Neural cell (in vitro differentiated cells): ENCODE results near the gene SMTNL2. TPM values are rescaled to one million over a fixed set of nuclear protein-coding genes. Genes with fewer than 3 reads are reported as not detected.
"Not testable (repeated sequence)": the region's sequence is repeated elsewhere in the genome, so short reads cannot be mapped to it uniquely, and the experiment has no call there.

Source experiments
- H2AFZ ChIP-seq: fragments of 200-600, 300-800 bp; sonication (generic), shearing (Covaris generic); 2 replicates; pipeline ENCODE4 v1.6.0; 2014; ENCODE audit warnings: low read depth, mild to moderate bottlenecking, antibody characterized with exemption, low read length, moderate library complexity
- H3F3A ChIP-seq: fragments of 200-600 bp; shearing (Covaris generic); 2 replicates; pipeline ENCODE4 v1.6.1; 2016; ENCODE audit warnings: mild to moderate bottlenecking, moderate library complexity, mixed read lengths, antibody characterized with exemption, low read length; ENCODE audit not compliant: insufficient read depth, poor library complexity, severe bottlenecking
- H3K27ac ChIP-seq: fragments of 200-600, 300-800 bp; sonication (generic), shearing (Covaris generic); 2 replicates; pipeline ENCODE4 v1.5.1; 2014; ENCODE audit warnings: mild to moderate bottlenecking, low read length, moderate library complexity
- H3K27me3 ChIP-seq: fragments of 300-800, 200-600 bp; sonication (generic), shearing (Covaris generic); 2 replicates; pipeline ENCODE4 v1.6.0; 2014; ENCODE audit warnings: mild to moderate bottlenecking, low read depth, low read length, moderate library complexity; ENCODE audit not compliant: insufficient read depth
- H3K36me3 ChIP-seq: fragments of 300-800, 200-600 bp; sonication (generic), shearing (Covaris generic); 2 replicates; pipeline ENCODE4 v1.5.1; 2014; ENCODE audit warnings: mild to moderate bottlenecking, antibody characterized with exemption, low read length, moderate library complexity; ENCODE audit not compliant: insufficient read depth
- H3K4me2 ChIP-seq: fragments of 300-800, 200-600 bp; sonication (generic), shearing (Covaris generic); 2 replicates; pipeline ENCODE4 v1.6.0; 2014; ENCODE audit warnings: mild to moderate bottlenecking, low read length
- H3K4me3 ChIP-seq: fragments of 300-800, 200-600 bp; sonication (generic), shearing (Covaris generic); 2 replicates; pipeline ENCODE4 v1.5.1; 2014; ENCODE audit warnings: mild to moderate bottlenecking, low read length, moderate library complexity
- H3K79me2 ChIP-seq: fragments of 200-600 bp; shearing (Covaris generic); replicated peaks from 2 replicates; pipeline ENCODE4 v1.6.0; 2014; ENCODE audit warnings: mild to moderate bottlenecking, low read length, moderate library complexity; ENCODE audit not compliant: insufficient read depth
- H3K9ac ChIP-seq: fragments of 300-800, 200-600 bp; sonication (generic), shearing (Covaris generic); 2 replicates; pipeline ENCODE4 v1.6.1; 2016; ENCODE audit warnings: mild to moderate bottlenecking, low read length, mixed read lengths
- H3K9me2 ChIP-seq: fragments of 200-600 bp; shearing (Covaris generic); 2 replicates; pipeline ENCODE4 v1.6.1; 2016; ENCODE audit warnings: mild to moderate bottlenecking, low read length, mixed read lengths; ENCODE audit not compliant: insufficient read depth
- H3K9me3 ChIP-seq: fragments of 200-600, 300-800 bp; sonication (generic), shearing (Covaris generic); 2 replicates; pipeline ENCODE4 v1.6.1; 2016; ENCODE audit warnings: mild to moderate bottlenecking, mixed run types, low read length, moderate library complexity, mixed read lengths
- H4K20me1 ChIP-seq: fragments of 200-600 bp; shearing (Covaris generic); 2 replicates; pipeline ENCODE4 v1.6.1; 2016; ENCODE audit warnings: mild to moderate bottlenecking, mixed run types; ENCODE audit not compliant: insufficient read depth
- CTCF ChIP-seq: fragments of 450-650 bp; IDR thresholded peaks from 2 replicates; pipeline ENCODE4 v1.5.1; 2014; ENCODE audit warnings: antibody characterized with exemption, mild to moderate bottlenecking, moderate library complexity; ENCODE audit not compliant: poor library complexity, severe bottlenecking
- EP300 ChIP-seq: fragments of 450-650 bp; conservative IDR thresholded peaks from 2 replicates; pipeline ENCODE4 v1.6.1; 2014; ENCODE audit warnings: antibody characterized with exemption, mild to moderate bottlenecking, moderate library complexity; ENCODE audit not compliant: poor library complexity, severe bottlenecking
- EZH2 ChIP-seq: fragments of 200-600, 300-800 bp; shearing (Covaris generic), sonication (generic); IDR thresholded peaks from 2 replicates; pipeline ENCODE4 v1.6.1; 2014; ENCODE audit warnings: antibody characterized with exemption, low read length, borderline replicate concordance, mild to moderate bottlenecking; ENCODE audit not compliant: insufficient read depth, poor library complexity, severe bottlenecking
- MXI1 ChIP-seq: fragments of 450-650 bp; conservative IDR thresholded peaks from 2 replicates; pipeline ENCODE4 v1.6.1; 2014; ENCODE audit warnings: antibody characterized with exemption, mild to moderate bottlenecking; ENCODE audit not compliant: poor library complexity, severe bottlenecking
- POLR2AphosphoS5 ChIP-seq: IDR thresholded peaks from 2 replicates; pipeline ENCODE4 v1.6.1; 2012
- RAD21 ChIP-seq: fragments of 450-650 bp; conservative IDR thresholded peaks from 2 replicates; pipeline ENCODE4 v1.6.1; 2014; ENCODE audit warnings: antibody characterized with exemption, mild to moderate bottlenecking, moderate library complexity
- SMC3 ChIP-seq: fragments of 450-650 bp; conservative IDR thresholded peaks from 2 replicates; pipeline ENCODE4 v1.6.1; 2014; ENCODE audit warnings: antibody characterized with exemption, mild to moderate bottlenecking, moderate library complexity; ENCODE audit not compliant: poor library complexity
- TAF1 ChIP-seq: IDR thresholded peaks from 2 replicates; pipeline ENCODE4 v1.6.1; 2012; ENCODE audit warnings: low read depth
- polyA plus RNA-seq: library from polyadenylated mRNA; depleted of rRNA; stranded (reverse); fragments of >200 nt; gene quantifications from 2 replicates; pipeline ENCODE4 v1.2.3, GENCODE V29; 2014
- TF ChIP-seq, protein P1 (sequence below): IDR thresholded peaks from 2 replicates; pipeline ENCODE4 v1.6.1; 2012; ENCODE audit warnings: borderline replicate concordance

Gene SMTNL2
- polyA plus RNA-seq, 1 donor from 2014 or later = 0.81 TPM

DNA sequence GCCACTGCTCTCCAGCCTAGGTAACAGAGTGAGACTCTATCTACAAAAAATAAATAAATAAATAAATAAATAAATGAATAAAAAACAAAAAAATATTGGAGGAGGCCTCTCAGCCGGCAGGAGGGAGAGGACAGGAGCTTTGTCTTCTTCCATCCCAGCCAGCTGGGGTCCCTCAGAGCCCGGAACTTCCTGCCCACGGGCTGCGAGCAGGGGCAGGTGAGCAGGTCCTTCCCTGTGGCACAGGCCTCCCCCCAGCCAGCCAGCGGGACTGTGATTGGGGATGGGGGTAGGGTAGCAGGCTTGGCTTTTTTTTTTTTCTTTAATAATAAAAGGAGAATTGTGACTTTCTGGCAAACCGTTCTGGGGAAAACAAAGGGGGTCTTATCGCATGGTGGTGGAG is 10.1 kb downstream of the SMTNL2 start:
- H2AFZ ChIP-seq = no peak overlapping the region
- no peaks in the 10 kb centered on the region for H3F3A ChIP-seq
- TF ChIP-seq MXI1 (no peak), SMC3 (no peak), TAF1 (no peak), RAD21 (no peak), CTCF (no peak), POLR2AphosphoS5 (no peak), EZH2 (no peak)
- TF ChIP-seq, protein P1, sequence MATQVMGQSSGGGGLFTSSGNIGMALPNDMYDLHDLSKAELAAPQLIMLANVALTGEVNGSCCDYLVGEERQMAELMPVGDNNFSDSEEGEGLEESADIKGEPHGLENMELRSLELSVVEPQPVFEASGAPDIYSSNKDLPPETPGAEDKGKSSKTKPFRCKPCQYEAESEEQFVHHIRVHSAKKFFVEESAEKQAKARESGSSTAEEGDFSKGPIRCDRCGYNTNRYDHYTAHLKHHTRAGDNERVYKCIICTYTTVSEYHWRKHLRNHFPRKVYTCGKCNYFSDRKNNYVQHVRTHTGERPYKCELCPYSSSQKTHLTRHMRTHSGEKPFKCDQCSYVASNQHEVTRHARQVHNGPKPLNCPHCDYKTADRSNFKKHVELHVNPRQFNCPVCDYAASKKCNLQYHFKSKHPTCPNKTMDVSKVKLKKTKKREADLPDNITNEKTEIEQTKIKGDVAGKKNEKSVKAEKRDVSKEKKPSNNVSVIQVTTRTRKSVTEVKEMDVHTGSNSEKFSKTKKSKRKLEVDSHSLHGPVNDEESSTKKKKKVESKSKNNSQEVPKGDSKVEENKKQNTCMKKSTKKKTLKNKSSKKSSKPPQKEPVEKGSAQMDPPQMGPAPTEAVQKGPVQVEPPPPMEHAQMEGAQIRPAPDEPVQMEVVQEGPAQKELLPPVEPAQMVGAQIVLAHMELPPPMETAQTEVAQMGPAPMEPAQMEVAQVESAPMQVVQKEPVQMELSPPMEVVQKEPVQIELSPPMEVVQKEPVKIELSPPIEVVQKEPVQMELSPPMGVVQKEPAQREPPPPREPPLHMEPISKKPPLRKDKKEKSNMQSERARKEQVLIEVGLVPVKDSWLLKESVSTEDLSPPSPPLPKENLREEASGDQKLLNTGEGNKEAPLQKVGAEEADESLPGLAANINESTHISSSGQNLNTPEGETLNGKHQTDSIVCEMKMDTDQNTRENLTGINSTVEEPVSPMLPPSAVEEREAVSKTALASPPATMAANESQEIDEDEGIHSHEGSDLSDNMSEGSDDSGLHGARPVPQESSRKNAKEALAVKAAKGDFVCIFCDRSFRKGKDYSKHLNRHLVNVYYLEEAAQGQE = no peak
- no peaks in the 10 kb centered on the region for H3K36me3 ChIP-seq
- no peaks in the 10 kb centered on the region for H3K9me2 ChIP-seq
- H3K9me3 ChIP-seq = no peaks in the 10 kb centered on the region
- no peak overlapping the region for H3K27ac ChIP-seq
- H3K4me3 ChIP-seq = no peak overlapping the region
- H3K27me3 ChIP-seq = no peaks in the 10 kb centered on the region
- no peak overlapping the region for H3K4me2 ChIP-seq
- no peaks in the 10 kb centered on the region for H3K79me2 ChIP-seq
- H4K20me1 ChIP-seq = no peaks in the 10 kb centered on the region
- no peak overlapping the region for H3K9ac ChIP-seq

- Histone ChIP-seq H3K9me2 (no peaks in the 10 kb centered on the region), H3K9me3 (no peaks in the 10 kb centered on the region), H2AFZ (no peak overlapping the region), H3K36me3 (no peaks in the 10 kb centered on the region), H3K4me3 (no peak overlapping the region), H3F3A (no peaks in the 10 kb centered on the region), H3K4me2 (no peak overlapping the region), H3K9ac (no peak overlapping the region), H4K20me1 (no peaks in the 10 kb centered on the region), H3K79me2 (no peaks in the 10 kb centered on the region), H3K27ac (no peak overlapping the region), H3K27me3 (no peaks in the 10 kb centered on the region)
- TF ChIP-seq RAD21 (no peak), POLR2AphosphoS5 (no peak), TAF1 (no peak), MXI1 (no peak), EZH2 (no peak), EP300 (no peak), CTCF (no peak)
- TF ChIP-seq, protein P1 = no peak
These were observed 10.8 kb downstream of the SMTNL2 start for GRCh38 chr17:4594931-4595684.

DNA sequence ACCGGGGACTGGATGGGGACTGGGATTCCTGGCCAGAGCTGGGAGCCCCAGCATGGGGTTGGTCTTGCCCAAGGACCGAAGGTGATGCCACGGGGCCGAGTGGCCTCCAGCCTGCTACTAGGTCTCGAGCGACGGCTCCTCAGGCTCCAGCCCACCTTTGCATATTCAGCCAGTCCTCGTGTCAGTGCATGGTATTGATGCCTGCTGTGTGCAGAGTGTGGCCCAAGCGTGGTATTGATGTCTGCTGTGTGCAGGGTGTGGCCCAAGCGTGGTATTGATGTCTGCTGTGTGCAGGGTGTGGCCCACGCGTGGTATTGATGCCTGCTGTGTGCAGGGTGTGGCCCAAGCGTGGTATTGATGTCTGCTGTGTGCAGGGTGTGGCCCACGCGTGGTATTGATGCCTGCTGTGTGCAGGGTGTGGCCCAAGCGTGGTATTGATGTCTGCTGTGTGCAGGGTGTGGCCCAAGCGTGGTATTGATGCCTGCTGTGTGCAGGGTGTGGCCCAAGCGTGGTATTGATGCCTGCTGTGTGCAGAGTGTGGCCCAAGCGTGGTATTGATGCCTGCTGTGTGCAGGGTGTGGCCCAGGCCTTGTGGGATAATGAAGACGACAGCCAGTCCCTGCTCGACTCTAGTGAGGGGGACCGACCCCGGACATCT is 11.5 kb downstream of the SMTNL2 start:
- H3K4me2 ChIP-seq, H3K9me3 ChIP-seq, H3K27me3 ChIP-seq, H2AFZ ChIP-seq, H3K9ac ChIP-seq, H3K9me2 ChIP-seq, H3K4me3 ChIP-seq, H4K20me1 ChIP-seq, H3K79me2 ChIP-seq, H3F3A ChIP-seq, H3K36me3 ChIP-seq, H3K27ac ChIP-seq: not testable (repeated sequence)
